Nephron (organoid): ENCODE results near the gene CCDC190.
"Not testable (repeated sequence)": the region's sequence is repeated elsewhere in the genome, so short reads cannot be mapped to it uniquely, and the experiment has no call there.

ENCODE experiments used
- H3K27ac Mint-ChIP-seq, 3 experiments: 2 replicates each; pipeline ENCODE4 v1.8.0; 2020; ENCODE audit warnings: mixed read lengths in 3 of 3, mild to moderate bottlenecking in 2 of 3, moderate library complexity in 1 of 3
- H3K27me3 Mint-ChIP-seq: 2 replicates; pipeline ENCODE4 v1.8.0; 2021; ENCODE audit warnings: low read depth, mild to moderate bottlenecking, moderate library complexity, mixed read lengths
- H3K36me3 Mint-ChIP-seq: 2 replicates; pipeline ENCODE4 v1.8.0; 2020; ENCODE audit warnings: low read depth, mixed read lengths
- H3K4me1 Mint-ChIP-seq: 2 replicates; pipeline ENCODE4 v1.8.0; 2020; ENCODE audit warnings: mixed read lengths
- H3K4me3 Mint-ChIP-seq, 3 experiments: 2 replicates each; pipeline ENCODE4 v1.8.0; 2020; ENCODE audit warnings: mild to moderate bottlenecking in 3 of 3, mixed read lengths in 3 of 3, moderate library complexity in 2 of 3
- H3K9me3 Mint-ChIP-seq: 2 replicates; pipeline ENCODE4 v1.8.0; 2020; ENCODE audit warnings: mixed read lengths
- TF ChIP-seq, protein P1 (sequence below), 3 experiments: fragments of 200-600 bp; sonication (generic); IDR thresholded peaks; one replicate each; pipeline ENCODE4 v1.5.0; 2021; ENCODE audit warnings: antibody characterized with exemption in 3 of 3; ENCODE audit not compliant: unreplicated experiment in 3 of 3

CCDC190 gene

DNA sequence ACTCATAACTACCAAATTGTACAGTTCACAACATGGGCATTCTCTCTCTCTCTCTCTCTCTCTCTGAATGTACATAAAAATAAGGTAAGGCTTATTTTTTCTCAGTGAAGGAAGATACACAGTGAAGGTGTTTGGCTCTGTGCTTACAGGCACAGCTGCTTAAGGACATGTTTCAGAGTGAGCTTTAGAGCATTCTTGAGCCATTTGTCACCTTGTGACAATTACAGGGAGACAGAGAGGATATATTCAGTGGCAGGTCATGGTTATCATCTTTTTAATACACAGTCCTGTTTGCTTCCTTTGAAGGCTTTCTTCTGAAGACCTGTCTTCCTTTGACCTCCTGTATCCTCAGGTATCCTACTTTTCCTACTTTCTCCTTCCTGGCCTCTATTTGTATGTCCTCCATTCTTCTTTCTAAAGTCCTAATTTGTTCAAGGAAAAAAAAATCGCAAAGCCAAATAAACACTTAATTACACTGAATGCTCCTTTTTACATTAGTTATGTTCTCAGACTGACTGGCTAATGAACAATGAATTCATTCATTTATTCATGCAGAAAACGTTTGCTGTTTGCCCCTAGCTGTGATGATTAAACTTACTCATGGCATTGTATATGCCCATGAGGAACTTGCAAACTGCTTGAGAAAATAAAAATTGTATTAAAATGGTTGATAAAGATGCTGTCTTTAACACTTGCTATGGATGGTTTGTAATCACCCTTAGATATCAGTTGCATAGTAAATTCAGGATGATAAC lies 37.0 kb downstream of the CCDC190 start:
- no peaks in the 10 kb centered on the region for H3K36me3 Mint-ChIP-seq
- peaks cover 3% of the 10 kb centered on the region for H3K9me3 Mint-ChIP-seq
- no peak overlapping the region for H3K4me3 Mint-ChIP-seq
- no peak overlapping the region for H3K27ac Mint-ChIP-seq
- peaks cover 5% of the 10 kb centered on the region for H3K4me1 Mint-ChIP-seq
- TF ChIP-seq, protein P1, sequence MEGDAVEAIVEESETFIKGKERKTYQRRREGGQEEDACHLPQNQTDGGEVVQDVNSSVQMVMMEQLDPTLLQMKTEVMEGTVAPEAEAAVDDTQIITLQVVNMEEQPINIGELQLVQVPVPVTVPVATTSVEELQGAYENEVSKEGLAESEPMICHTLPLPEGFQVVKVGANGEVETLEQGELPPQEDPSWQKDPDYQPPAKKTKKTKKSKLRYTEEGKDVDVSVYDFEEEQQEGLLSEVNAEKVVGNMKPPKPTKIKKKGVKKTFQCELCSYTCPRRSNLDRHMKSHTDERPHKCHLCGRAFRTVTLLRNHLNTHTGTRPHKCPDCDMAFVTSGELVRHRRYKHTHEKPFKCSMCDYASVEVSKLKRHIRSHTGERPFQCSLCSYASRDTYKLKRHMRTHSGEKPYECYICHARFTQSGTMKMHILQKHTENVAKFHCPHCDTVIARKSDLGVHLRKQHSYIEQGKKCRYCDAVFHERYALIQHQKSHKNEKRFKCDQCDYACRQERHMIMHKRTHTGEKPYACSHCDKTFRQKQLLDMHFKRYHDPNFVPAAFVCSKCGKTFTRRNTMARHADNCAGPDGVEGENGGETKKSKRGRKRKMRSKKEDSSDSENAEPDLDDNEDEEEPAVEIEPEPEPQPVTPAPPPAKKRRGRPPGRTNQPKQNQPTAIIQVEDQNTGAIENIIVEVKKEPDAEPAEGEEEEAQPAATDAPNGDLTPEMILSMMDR (IDR thresholded peaks at IDR 0.05; ENCODE audit: unreplicated experiment in 3 of 3), result no peak
- peaks cover 38% of the 10 kb centered on the region for H3K27me3 Mint-ChIP-seq

DNA sequence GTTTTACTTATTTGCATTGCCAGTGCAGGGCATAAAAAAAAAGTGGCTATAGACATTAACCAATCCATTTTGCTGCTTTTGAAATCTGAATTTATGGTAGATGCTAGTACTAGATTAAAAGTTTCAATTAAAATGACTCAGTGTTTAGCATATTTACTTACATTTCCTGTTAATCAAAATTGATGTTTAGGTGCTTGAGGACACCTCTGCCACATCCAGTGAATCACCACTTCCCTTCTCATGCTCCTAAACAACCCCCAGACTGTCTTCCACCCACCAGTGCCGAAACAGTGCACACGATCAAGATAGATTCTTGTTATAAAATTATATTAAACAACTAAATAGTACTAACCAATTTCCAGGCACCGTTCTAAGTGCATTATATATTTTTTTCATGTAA lies 37.7 kb downstream of the CCDC190 start:
- H3K9me3 Mint-ChIP-seq, result peaks cover 3% of the 10 kb centered on the region
- no peaks in the 10 kb centered on the region for H3K36me3 Mint-ChIP-seq
- peaks cover 7% of the 10 kb centered on the region for H3K4me1 Mint-ChIP-seq
- TF ChIP-seq, protein P1 (IDR thresholded peaks at IDR 0.05; ENCODE audit: unreplicated experiment in 3 of 3), result no peak
- no peak overlapping the region for H3K27ac Mint-ChIP-seq
- H3K4me3 Mint-ChIP-seq, result peak overlapping the region in 2 of 3 experiments; percentile 17 to 41
- H3K27me3 Mint-ChIP-seq, result peaks cover 38% of the 10 kb centered on the region

DNA sequence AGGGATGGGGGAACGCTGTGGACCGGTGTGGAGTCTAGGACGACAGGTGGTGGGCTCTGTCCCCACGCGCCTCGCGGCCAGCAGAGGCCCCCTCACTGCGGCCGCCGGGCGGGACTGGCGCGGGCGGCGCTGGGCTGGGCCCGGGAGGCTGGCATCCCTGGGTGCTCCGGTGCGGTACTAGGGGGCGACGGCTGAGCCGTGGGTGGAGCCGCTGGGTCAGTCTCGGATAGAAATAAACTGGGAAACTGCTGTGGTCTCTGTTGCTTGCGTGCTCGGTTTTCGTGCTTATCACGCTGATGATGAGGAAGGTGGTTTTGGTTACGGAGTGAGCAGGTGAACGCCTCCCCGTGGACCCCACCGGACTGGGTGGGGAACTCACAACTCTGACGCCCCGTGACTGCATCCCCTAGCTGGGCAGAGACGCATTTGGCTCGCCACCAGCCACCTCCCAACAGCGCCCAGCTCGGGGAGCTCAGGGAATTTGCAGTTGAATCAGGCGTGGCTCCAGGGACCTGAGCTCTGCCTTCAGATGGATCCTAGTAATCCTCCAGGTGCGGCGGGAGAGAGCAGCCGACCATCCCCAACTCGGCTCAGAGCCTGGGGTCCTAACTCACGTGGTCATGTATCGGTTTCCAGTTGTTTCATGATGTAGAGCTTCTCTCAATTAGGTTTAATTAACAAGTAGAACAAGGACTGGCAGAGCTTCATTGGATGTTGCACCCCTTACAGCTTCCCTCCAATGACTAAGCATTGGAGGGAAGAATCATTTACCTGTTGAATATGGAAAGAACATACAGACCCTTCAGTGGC lies 38.4 kb downstream of the CCDC190 start:
- H3K36me3 Mint-ChIP-seq, result no peaks in the 10 kb centered on the region
- H3K4me3 Mint-ChIP-seq, result peak overlapping the region; percentile 77 to 82 (median 79)
- peaks cover 38% of the 10 kb centered on the region for H3K27me3 Mint-ChIP-seq
- H3K27ac Mint-ChIP-seq, result no peak overlapping the region
- TF ChIP-seq, protein P1 (IDR thresholded peaks at IDR 0.05; ENCODE audit: unreplicated experiment in 3 of 3), result no peak
- peaks cover 3% of the 10 kb centered on the region for H3K9me3 Mint-ChIP-seq
- H3K4me1 Mint-ChIP-seq, result peaks cover 12% of the 10 kb centered on the region

DNA sequence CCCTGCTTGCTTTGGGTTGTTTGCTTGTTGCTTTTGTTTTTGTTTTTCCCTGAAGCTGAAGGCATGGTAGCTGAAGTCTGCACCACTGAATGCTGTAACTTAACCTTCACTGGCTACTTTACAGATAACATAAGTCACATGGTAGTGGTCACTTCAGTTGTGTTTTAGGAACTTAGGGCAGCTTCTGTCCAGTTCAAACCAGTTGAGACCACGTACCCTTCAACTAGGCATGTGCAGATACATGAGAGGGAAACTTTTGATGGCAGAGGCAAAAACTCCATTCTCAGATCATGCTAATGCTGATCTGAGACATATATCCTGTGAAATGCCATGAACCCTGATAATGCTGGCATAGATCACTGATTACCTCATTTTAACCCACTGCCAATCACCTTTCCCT lies 42.3 kb downstream of the CCDC190 start:
- H3K27ac Mint-ChIP-seq, H3K4me3 Mint-ChIP-seq, H3K36me3 Mint-ChIP-seq, H3K9me3 Mint-ChIP-seq: not testable (repeated sequence)
- Mint-ChIP-seq H3K4me1 (peaks cover 12% of the 10 kb centered on the region), H3K27me3 (peaks cover 22% of the 10 kb centered on the region)

DNA sequence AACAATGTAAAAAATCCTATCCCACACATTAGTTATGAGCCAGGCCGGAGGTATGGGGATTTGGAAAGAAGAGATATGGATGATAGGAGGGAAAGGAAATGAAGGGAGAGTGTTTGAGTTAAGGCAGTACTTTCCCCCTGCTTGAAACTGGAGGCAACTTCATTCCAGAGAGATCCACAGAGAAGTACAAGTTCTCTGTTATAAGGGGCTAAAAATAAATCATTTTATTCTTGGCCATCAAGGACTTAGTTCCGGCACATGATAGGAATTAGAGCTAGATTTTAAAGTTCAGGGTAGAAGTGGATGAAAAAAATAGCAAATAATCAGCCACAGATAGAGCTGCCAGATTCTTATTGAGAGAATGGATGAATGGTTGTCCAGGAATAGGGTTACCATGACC lies 42.8 kb downstream of the CCDC190 start:
- not testable (repeated sequence) for H3K36me3 Mint-ChIP-seq, H3K27ac Mint-ChIP-seq, H3K4me3 Mint-ChIP-seq, H3K9me3 Mint-ChIP-seq
- Mint-ChIP-seq H3K27me3 (peaks cover 17% of the 10 kb centered on the region), H3K4me1 (peaks cover 12% of the 10 kb centered on the region)

DNA sequence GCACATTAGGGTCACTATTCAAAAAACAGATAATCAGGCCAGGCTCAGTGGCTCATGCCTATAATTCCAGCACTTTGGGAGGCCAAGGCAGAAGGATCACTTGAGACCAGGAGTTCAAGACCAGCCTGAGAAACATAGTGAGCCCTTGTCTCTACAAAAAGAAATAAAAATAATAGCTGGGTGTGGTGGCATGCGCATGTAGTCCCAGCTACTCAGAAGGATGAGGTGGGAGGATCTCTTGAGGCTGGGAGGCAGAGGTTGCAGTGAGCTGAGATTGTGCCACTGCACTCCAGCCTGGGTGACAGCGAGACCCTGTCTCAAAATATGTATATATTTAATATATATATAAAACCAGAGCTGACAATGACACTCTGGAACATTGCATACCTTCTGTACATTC lies 48.6 kb downstream of the CCDC190 start:
- H3K9me3 Mint-ChIP-seq, H3K27me3 Mint-ChIP-seq: not testable (repeated sequence)

DNA sequence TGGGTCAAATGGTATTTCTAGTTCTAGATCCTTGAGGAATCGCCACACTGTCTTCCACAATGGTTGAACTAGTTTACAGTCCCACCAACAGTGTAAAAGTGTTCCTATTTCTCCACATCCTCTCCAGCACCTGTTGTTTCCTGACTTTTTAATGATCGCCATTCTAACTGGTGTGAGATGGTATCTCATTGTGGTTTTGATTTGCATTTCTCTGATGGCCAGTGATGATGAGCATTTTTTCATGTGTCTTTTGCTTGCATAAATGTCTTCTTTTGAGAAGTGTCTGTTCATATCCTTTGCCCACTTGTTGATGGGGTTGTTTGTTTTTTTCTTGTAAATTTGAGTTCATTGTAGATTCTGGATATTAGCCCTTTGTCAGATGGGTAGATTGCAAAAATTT lies 53.5 kb downstream of the CCDC190 start:
- H3K4me3 Mint-ChIP-seq, H3K27me3 Mint-ChIP-seq, H3K9me3 Mint-ChIP-seq, H3K27ac Mint-ChIP-seq, H3K4me1 Mint-ChIP-seq: not testable (repeated sequence)
- H3K36me3 Mint-ChIP-seq, result peaks cover 47% of the 10 kb centered on the region

More for the DNA sequence above, 48.6 kb downstream of the CCDC190 start:
- H3K27ac Mint-ChIP-seq, H3K4me3 Mint-ChIP-seq, H3K4me1 Mint-ChIP-seq: not testable (repeated sequence)
- peaks cover 26% of the 10 kb centered on the region for H3K36me3 Mint-ChIP-seq
